Measurements from ENCODE around the gene SP110. TPM values are rescaled to one million over a fixed set of nuclear protein-coding genes. Genes with fewer than 3 reads are reported as not detected.

Gene SP110
- total RNA-seq, 1 donor: 21.0 TPM

DNA sequence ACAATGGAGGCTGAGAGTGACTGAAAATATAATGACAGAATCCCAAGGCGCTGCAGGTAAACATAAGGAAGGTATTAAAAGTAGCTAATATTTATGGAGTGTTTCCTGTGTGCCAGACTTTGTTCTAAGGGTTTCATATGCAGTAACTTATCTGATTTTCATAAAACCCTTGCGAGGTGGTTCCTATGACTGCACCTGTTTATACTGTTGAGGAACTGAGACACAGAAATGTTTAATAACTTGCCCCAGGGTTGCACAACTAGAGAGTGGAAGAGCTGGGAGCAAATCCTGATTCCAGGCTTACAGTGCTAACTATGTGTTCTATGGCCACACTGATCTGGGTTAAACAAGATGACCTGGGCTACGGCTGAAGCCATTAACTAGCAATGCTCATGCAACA lies 2.4 kb downstream of the SP110 start:
- no peak overlapping the region for H3K4me3 ChIP-seq (ENCODE audit: low read depth, low read length)
- no peak for DNase-seq (ENCODE audit: low read depth)
- TF ChIP-seq, protein P1, sequence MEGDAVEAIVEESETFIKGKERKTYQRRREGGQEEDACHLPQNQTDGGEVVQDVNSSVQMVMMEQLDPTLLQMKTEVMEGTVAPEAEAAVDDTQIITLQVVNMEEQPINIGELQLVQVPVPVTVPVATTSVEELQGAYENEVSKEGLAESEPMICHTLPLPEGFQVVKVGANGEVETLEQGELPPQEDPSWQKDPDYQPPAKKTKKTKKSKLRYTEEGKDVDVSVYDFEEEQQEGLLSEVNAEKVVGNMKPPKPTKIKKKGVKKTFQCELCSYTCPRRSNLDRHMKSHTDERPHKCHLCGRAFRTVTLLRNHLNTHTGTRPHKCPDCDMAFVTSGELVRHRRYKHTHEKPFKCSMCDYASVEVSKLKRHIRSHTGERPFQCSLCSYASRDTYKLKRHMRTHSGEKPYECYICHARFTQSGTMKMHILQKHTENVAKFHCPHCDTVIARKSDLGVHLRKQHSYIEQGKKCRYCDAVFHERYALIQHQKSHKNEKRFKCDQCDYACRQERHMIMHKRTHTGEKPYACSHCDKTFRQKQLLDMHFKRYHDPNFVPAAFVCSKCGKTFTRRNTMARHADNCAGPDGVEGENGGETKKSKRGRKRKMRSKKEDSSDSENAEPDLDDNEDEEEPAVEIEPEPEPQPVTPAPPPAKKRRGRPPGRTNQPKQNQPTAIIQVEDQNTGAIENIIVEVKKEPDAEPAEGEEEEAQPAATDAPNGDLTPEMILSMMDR (IDR thresholded peaks at IDR 0.05; ENCODE audit: insufficient read depth, low read length): no peak

DNA sequence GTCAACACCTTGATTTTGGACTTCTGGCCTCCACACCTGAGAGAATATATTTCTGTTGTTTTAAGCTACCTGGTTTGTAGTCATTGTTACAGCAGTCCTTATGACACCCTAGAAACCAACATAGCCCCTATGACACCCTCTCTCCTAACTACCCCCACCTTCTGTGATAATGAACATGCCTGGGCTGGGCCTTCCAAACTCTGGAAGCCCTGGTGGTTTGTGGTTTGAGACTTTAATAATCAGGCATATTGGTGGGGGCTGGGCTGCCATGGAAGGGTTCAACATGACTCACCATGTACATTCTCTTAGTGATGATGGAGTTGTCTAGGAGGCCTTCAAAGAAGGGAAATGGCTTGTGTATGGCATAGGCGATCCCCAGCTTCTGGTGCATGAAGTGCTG lies 3.3 kb downstream of the SP110 start:
- H3K4me3 ChIP-seq (ENCODE audit: low read depth, low read length): no peak overlapping the region
- DNase-seq (ENCODE audit: low read depth): no peak
- TF ChIP-seq, protein P1 (IDR thresholded peaks at IDR 0.05; ENCODE audit: insufficient read depth, low read length): no peak

DNA sequence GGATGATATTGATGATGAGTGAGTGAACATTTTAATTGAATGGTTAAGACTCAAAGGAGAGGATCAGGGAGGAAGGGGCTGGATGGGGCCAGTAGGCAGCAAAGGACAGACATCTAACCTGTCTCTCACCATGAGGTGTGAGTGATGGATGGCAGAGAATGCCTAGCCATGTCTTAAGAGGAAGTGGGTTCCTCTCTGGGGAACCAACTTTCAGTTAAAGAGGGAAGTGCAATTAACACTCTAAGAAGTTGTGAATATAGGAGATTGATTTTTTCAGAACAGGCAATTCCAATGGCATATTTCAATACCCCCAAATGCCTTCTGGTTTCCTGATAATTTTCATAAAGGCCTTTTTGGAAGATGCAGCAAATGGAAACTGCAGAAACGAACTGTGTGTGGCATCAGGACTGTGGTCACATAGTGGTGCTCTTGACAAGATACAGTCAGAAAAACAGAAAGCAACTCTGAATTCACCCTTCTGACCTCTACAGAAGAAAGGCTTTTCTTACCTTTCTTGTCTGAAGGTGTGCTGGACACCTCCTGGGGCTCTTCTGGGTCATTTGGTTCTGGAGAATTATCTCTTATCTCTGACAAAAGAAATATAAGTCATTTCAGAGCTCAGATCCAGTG lies 10.2 kb downstream of the SP110 start:
- no peak overlapping the region for H3K4me3 ChIP-seq (ENCODE audit: low read depth, low read length)
- TF ChIP-seq, protein P1 (IDR thresholded peaks at IDR 0.05; ENCODE audit: insufficient read depth, low read length): no peak
- no peak for DNase-seq (ENCODE audit: low read depth)

DNA sequence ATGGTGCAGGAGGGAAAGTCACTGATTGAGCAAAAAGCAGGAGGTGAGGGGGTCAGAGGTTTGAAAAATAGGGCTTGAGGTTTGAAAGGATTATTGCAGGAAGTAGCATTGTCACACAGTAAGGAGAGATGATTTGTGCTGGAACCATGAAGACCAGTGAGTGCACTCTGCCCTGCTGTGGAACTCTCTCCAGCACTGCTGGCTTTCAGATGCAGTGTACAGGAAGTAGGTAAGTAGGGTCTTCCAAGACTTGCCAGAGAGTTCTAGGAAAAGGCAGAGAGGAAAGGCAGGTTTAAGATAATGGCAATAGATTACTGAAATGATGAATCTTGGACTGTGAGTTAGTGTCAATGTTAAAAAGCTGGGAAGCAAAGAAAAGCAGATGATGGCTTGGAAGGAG lies 11.2 kb downstream of the SP110 start:
- H3K4me3 ChIP-seq (ENCODE audit: low read depth, low read length): no peak overlapping the region
- TF ChIP-seq, protein P1 (IDR thresholded peaks at IDR 0.05; ENCODE audit: insufficient read depth, low read length): no peak
- DNase-seq (ENCODE audit: low read depth): no peak

DNA sequence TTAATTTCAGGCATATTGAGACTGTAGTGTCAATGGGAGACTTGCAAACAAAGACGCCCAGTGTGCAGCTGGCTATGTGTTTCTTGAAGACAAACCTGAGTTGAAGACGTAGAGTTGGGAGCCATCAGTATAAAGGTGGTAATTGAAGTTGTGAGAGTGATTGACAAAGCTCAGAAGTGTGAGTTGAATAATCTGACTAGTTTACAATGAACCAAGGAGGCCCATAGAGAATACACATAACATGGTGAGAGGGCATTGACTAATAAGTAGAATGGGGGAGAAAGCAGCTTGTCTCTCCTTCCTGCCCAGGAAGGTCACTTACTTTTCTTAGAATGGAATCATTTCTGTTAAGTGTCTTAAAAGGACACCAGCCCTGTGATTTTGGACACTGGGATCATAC lies 14.1 kb downstream of the SP110 start:
- TF ChIP-seq, protein P1 (IDR thresholded peaks at IDR 0.05; ENCODE audit: insufficient read depth, low read length): no peak
- no peak for DNase-seq (ENCODE audit: low read depth)

DNA sequence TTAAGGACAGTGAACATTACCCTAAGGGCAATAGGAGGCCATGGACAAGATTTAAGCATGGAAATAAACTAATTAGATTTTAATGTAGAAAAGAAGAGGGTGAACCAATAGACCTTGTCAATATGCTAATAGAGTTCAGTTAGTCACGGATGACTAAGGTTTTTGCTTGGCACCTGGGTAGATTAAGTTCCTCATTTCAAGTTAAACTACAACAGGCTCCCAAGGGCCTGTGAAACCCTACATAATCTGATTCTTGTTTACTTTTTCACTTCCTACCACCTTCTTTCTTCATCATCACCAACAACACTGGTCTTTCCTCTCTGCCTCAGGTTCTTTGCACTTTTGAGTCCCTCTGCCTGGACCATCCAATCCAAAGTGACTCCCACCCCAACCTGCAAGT lies 14.8 kb downstream of the SP110 start:
- TF ChIP-seq, protein P1 (IDR thresholded peaks at IDR 0.05; ENCODE audit: insufficient read depth, low read length): no peak
- no peak for DNase-seq (ENCODE audit: low read depth)
- no peak overlapping the region for H3K4me3 ChIP-seq (ENCODE audit: low read depth, low read length)

More for the DNA sequence above, 14.1 kb downstream of the SP110 start:
- H3K4me3 ChIP-seq (ENCODE audit: low read depth, low read length): no peak overlapping the region

DNA sequence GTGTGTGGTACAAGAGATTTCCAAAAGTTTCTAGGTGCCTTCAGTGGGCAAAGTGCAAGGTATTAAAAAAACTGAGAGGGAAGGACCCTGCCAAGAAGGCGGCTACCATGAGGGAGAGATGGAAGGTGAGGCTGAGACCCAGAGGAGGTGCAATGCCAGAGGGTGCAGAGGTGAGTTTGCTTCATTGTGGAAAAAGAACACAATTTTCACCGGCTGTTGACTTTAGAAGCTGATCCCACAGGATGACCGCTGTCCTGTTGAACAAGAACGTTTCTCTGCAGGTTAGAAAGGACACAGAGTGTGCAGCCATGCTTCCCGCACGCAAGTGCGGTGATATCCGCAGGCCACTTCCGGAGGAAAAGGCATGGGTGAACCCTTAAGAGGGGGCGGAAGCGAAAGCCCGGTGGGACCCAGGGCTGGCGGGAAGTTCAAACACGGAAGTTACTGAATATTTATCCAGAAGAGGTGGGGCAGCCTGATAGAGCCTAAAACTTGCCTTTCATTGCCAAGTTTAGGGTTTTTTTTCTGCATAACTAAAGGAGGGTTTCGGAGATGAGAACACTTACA lies 16.6 kb downstream of the SP110 start:
- TF ChIP-seq, protein P1 (IDR thresholded peaks at IDR 0.05; ENCODE audit: insufficient read depth, low read length): no peak
- no peak overlapping the region for H3K4me3 ChIP-seq (ENCODE audit: low read depth, low read length)
- DNase-seq (ENCODE audit: low read depth): no peak

All from fibroblast of the aortic adventitia (primary cell).